ENCODE results near the gene GP1BB.

DNA sequence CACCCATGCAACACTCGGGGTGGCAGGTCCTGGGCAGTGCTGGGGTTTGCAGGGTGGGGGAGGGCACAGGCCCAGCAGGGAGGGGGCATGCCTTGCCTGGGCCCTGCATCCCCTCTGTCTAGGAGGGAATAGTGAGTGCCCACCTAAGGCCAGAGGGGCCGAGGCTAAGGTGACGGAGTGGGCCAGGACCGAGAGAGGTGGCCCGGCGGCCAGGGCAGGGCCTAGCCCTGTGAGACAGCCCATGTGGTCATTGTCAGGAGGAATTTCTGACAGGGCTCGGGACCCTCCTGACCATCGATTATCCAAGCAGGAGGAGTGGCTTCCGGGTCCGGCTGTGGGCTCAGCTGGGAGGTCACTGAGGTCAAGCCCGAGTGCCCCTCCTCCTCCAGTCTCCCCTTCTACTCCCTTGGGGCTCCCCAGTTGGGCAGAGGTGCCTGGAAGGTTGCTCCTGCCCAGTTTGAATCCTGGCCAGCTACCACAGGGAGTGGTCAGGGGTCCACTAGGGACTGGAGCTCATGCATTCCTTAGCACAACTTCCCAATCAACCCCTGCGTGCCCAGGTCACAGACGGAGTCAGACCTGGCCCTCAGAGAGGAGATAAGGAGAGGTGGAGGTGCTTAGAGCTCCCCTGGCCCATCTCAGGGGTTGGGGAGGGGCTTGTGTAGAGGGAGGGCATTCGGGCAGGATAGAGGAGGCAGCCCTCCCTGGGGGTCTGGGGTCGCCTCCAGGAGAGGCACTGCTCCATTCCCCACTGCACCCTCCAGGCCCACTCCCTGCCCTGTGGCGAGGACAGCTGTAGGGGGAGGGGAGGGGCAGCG, 14.7 kb downstream of the GP1BB start:
- TF ChIP-seq SUZ12 (IDR thresholded peaks at IDR 0.05; ENCODE audit: unreplicated experiment): no peak
- TF ChIP-seq RAD21 (IDR thresholded peaks at IDR 0.05; ENCODE audit: insufficient read depth, low read depth, low read length): no peak
- TF ChIP-seq, protein P1, sequence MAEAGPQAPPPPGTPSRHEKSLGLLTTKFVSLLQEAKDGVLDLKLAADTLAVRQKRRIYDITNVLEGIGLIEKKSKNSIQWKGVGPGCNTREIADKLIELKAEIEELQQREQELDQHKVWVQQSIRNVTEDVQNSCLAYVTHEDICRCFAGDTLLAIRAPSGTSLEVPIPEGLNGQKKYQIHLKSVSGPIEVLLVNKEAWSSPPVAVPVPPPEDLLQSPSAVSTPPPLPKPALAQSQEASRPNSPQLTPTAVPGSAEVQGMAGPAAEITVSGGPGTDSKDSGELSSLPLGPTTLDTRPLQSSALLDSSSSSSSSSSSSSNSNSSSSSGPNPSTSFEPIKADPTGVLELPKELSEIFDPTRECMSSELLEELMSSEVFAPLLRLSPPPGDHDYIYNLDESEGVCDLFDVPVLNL (IDR thresholded peaks at IDR 0.05; ENCODE audit: low read depth, low read length): no peak
- TF ChIP-seq, protein P2, sequence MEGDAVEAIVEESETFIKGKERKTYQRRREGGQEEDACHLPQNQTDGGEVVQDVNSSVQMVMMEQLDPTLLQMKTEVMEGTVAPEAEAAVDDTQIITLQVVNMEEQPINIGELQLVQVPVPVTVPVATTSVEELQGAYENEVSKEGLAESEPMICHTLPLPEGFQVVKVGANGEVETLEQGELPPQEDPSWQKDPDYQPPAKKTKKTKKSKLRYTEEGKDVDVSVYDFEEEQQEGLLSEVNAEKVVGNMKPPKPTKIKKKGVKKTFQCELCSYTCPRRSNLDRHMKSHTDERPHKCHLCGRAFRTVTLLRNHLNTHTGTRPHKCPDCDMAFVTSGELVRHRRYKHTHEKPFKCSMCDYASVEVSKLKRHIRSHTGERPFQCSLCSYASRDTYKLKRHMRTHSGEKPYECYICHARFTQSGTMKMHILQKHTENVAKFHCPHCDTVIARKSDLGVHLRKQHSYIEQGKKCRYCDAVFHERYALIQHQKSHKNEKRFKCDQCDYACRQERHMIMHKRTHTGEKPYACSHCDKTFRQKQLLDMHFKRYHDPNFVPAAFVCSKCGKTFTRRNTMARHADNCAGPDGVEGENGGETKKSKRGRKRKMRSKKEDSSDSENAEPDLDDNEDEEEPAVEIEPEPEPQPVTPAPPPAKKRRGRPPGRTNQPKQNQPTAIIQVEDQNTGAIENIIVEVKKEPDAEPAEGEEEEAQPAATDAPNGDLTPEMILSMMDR (IDR thresholded peaks at IDR 0.05 in 2 of 3, conservative IDR thresholded peaks at IDR 0.05 in 1 of 3; ENCODE audit: control insufficient read depth in 2 of 3, extremely low read depth in 1 of 3, insufficient read depth in 1 of 3, low read depth in 3 of 3, low read length in 3 of 3): no peak
- TF ChIP-seq NFIC (IDR thresholded peaks at IDR 0.05; ENCODE audit: low read depth, low read length): no peak
- no peak for TF ChIP-seq SIN3A (IDR thresholded peaks at IDR 0.05; ENCODE audit: low read depth, low read length)
- no peak for TF ChIP-seq CHD2 (IDR thresholded peaks at IDR 0.05; ENCODE audit: borderline replicate concordance, low read depth, low read length)
- TF ChIP-seq IKZF1 (conservative IDR thresholded peaks at IDR 0.05): no peak
- no peak for TF ChIP-seq PBX3 (IDR thresholded peaks at IDR 0.05; ENCODE audit: insufficient replicate concordance, low read depth, low read length)
- no peak for TF ChIP-seq SMARCA5 (IDR thresholded peaks at IDR 0.05)
- no peak for TF ChIP-seq TCF12 (IDR thresholded peaks at IDR 0.05; ENCODE audit: low read depth, low read length)
- no peak for TF ChIP-seq YY1 (IDR thresholded peaks at IDR 0.05; ENCODE audit: low read depth, low read length)
- TF ChIP-seq HDAC2 (IDR thresholded peaks at IDR 0.05): no peak
